Activated T-cell treated with anti-CD3 and anti-CD28 coated beads, Interleukin-2, amount 50 U/mL, for 48 hours (primary cell): Measurements from ENCODE around the gene DPH1.
"Not testable (repeated sequence)": the region's sequence is repeated elsewhere in the genome, so short reads cannot be mapped to it uniquely, and the experiment has no call there.

Experiments used
- DNase-seq, 2 experiments: peaks; one replicate each; pipeline ENCODE4 v3.0.0-alpha.2; 2020

The DPH1 gene

DNA sequence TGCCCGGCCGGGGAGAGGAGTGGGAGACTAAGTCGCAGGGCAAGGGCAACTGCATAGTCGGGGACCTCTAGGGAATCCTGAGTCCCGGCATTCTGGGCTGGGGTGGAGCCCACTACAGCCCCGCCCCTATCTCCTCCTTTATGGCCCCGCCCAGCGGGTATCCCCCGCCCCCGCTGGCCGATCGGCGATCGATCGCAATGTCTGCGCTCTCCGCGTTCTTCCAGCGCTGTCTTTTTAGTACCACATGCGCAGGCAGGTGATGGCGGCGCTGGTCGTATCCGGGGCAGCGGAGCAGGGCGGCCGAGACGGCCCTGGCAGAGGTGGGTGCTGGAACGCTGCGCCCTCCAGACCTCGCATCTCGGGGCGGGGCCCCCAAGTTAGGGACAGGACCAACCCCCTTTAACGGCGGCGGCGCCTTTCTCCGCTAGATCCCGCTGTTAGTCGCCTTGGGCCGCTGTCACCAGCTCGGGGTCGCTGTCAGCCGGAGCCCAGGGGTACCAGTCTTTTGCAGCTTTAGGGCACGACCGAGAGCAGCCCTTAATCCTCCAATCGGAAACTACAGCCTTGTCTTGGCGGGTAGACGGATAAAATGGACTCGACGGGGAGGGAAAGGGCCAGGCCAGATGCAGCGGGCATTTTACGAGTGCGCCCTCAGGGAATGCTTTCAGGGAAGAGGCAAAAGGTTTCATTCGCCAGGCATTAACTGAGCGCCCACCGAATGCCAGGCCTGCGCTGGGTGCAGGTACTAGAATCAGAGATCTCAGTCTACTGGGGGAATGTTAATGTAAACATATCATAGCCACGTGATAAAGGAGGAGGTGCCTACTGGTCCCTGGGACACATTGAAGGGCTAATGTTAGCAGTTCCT, at the start of gene DPH1:
Gene DPH1, plus strand, starts transcription at position 243 of the 868 bp plus-strand sequence. Its CDS starts 17 bp downstream, at position 260.
- DNase-seq, result peak; percentile 90 to 92

DNA sequence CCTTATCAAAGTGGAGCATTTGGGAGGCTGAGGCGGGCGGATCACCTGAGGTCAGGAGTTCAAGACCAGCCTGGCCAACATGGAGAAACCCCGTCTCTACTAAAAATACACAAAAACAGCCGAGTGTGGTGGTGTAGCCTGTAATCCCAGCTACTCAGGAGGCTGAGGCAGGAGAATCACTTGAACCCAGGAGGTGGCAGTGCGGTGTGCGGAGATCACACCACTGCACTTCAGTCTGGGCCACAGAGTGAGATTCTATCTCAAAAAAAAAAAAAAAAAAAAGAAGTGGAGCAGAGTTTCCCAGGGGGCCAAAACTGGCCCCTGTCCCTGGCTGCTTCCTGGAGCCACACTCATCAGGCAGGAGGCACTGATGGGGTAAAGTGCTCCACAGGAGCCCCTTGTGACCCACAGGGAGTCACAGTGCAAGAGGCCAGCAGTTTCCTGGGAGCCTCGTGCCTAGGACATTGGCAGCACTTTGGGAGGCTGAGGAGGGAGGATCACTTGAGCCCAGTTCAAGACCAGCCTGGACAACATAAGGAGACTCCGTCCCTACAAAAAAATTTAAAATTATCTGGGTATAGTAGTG, 49.2 kb upstream of the DPH1 start:
- no peak for DNase-seq

DNA sequence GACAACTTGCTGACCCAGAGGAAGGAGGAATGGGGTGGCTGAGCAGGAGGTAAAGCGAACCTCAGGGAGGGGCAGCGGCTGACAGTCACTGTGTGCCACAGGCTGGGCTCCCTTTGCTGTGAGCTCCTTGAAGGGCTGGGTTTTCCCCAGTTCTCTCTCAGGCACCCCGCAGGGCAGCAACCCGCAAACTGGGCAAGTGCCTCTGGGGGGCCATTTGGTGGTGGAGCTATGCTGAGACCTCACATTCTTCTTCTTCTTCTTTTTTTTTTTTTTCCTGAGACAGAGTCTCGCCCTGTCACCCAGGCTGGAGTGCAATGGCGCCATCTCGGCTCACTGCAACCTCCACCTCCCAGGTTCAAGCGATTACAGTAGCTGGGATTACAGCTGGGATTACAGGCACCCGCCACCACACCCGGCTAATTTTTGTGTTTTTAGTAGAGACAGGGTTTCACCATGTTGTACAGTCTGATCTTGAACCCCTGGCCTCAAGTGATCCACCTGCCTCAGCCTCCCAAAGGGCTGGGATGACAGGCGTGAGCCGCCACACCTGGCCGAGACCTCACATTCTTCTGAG, 47.1 kb upstream of the DPH1 start:
- DNase-seq, result not testable (repeated sequence)

DNA sequence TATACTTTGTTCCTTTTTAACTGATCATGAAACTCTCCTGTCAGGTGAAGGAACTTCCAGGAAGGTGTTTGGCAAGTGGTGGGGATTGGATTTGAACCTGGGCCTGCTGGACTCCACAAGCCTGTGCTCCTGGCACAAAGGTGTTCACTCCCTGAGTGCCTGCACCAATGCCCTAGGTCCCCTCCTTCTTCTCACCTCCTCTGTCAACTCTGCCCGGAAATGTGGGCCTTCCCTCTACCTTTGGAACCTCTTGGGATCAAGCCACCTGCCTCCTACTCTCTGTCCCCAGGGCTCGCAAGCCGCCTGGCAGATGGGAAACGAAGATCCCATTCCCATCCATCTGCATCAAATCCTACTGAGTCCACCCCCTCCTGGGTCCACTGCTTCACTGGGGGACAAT, 44.9 kb upstream of the DPH1 start:
- DNase-seq, result no peak

DNA sequence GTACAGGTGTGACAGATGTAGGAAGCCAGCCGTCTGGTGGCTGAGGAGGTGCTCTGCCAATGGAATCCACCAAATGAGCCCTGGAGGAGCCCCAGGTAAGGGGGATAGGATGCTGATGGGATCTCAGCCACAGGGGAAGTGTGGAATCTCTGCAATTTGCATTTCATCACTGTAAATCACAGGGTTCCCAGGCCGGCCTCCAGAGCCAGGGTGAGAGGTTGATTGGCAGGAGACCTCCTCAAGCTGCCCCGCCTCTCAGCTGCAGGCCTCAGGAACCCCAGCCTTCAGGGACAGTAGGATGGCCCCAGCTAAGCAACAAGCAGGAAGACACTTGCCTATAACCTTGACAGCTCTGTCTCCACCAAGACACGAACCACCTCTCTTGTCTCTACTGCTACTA, 44.3 kb upstream of the DPH1 start:
- no peak for DNase-seq

DNA sequence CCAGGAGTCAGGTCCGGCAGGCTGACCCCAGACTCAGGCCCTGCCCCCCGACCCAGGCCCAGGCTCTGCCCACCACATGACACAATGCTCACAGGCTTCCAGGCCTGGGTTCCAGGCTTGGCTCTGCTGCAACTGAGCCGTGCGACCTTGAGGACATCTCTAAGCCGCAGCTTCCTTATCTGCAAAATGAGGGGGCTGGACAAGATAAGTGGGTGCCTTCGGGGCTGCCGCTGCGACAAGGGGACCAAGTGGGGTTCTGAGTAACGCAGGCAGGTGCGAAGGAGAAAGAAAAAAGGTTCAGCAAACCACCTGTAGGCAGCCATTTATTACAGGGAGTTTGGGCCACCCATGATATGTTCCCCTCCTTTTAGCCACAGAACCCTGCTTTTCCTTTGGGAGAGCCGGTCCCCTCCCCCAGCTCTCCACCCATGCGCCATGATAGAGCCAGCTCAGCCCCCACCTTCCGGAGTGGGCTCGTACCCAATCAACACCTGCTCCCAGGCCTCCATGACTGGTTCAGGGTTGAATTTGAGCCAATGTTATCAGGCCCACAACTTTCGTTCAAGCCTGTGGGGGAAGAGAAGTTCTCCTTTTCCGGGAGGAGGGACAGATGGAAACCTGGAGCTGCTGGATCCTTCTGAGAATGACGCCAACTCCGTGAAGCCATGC, 43.0 kb upstream of the DPH1 start:
- DNase-seq, result no peak

DNA sequence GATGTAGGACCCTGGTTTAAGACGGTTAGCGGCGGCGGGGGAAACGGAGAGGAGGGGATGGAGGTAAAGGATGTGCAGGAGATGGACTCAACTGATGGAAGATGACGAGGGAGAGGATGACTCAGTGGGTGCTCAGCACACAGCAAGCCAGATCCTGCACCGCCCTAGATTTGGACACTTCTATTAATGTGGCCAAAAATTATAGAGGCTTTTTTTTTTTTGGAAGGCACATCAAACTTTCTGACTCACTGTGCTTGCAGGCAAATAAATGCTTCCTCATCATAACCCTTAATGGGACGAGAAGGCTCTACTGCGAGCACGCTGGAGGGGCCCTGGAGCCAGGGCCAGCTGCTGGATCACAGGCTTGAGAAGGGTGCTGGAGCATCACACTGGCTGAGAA, 40.8 kb upstream of the DPH1 start:
- no peak for DNase-seq

DNA sequence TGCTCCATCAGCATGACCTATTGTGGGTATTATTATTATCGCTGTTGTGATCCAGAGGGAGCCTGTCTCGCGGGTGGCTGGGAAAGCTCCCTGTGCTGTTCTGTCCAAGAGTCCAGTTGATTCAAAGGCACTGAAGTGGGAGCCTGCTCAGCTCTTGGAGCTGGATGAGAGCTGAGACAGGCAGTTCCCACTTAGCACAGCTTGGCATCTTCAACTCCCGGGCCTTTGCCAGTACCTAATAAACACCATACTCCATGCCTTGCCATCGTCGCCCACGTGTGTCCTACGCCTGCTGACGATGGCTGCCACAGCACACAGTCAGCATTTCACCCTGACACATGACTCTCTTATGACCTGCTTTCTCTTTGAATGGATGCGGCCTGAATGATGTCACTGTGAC, 37.4 kb upstream of the DPH1 start:
- DNase-seq, result no peak

DNA sequence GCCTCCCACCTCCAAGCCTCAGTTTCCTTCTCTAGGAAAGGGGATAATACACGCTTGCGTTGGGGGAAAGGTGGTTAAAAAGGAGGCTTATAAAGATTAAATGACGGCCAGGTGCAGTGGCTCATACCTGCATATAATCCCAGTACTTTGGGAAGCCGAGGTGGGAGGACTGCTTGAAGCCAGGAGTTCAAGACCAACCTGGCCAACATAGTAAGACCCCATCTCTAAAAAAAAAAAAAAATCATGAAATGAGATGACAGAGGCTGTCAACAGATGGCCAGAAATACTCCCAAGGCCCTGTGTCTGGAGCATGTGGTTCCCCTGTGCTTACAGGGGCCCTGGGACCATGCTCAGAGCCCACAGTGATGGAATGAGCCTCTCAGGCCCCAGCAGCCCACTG, 35.2 kb upstream of the DPH1 start:
- DNase-seq, result no peak

DNA sequence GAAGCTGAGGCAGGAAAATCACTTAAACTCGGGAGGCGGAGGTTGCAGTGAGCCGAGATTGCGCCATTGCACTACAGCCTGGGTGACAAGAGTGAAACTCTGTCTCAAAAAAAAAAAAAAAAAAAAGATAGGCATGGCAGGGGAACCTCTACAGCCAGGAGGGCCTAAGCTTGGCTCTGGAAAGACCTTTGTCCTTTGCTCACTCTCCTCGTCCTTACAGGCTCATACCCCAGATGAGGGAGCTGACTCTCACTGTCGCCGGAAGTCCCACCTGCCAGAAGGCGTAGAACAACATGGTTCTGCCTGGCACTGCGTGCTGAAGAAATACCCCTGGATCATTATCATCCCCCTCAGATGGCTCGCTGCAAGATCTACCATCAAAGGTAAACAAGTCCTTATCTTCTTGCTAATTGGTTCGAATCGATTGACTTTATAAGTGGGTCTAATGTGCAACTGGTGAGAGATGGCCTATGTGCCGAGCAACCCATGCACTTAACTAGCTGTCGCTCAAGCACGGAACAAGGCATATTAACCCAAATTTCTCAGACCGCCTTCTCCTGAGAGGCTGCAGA, 34.5 kb upstream of the DPH1 start:
- no peak for DNase-seq

DNA sequence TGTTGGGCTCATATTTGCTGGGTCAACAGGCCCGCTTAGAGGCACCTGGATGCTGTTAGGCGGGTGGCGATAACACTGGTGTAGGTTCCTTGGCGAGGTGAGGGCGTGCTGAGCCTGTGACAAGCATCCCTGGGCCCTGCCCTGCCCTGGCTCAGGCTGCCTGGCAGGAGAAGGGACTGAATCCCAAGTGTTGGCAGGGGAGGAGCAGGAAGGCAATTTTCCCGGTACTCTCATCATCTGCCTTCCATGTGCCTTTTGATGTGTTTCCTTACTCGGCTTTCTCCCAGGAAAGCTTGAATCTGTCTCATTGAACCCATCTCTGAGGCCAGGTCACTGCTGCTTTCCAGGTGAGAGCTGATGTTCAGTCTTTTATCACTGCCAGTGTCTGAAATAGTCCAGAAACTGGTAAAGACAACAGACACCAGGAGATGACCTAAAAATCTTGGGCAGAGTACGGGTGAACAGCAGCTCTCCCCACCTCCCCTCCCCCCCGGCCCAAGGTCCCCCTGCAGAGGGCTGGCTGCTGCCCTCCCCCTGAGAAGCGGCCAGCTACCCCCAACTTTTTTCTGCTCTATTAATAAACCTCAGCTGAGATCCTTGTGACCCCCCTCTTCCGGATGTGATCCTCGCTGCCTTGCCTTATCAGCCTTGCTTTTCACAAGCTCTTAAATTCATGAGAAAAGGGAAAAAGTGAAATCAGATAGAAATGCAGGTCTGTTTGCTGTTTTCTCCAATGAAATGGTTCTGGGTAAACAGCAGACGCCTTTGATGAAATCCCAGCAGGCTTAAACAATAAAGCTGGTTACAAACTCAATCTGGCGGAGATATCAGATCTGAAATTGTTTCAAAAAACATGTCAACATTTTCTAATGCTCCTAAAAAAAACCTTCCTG, 33.8 kb upstream of the DPH1 start:
- DNase-seq, result no peak

DNA sequence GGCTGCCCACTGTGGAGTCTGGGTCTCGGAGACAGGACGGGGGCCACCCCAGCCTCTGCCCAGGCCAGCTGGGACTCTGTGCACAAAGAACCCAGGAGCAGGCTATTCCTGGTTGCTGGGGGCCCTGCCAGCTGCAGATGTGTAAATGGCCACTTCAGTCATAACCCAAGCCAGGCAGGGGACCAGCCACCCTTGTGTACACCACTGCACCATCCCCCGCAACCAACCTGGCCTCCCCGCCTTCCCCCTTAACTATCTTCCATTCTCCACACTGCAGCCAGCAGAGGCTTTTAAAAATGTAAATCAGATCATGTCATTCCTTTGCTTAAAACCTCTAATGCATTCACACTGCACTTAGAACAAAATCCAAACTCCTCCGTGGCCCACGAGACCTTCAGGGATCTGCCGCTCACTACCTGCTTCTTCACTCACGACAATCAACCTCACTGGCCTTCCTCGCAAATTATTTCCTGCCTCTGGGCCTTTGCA, 33.1 kb upstream of the DPH1 start:
- no peak for DNase-seq

DNA sequence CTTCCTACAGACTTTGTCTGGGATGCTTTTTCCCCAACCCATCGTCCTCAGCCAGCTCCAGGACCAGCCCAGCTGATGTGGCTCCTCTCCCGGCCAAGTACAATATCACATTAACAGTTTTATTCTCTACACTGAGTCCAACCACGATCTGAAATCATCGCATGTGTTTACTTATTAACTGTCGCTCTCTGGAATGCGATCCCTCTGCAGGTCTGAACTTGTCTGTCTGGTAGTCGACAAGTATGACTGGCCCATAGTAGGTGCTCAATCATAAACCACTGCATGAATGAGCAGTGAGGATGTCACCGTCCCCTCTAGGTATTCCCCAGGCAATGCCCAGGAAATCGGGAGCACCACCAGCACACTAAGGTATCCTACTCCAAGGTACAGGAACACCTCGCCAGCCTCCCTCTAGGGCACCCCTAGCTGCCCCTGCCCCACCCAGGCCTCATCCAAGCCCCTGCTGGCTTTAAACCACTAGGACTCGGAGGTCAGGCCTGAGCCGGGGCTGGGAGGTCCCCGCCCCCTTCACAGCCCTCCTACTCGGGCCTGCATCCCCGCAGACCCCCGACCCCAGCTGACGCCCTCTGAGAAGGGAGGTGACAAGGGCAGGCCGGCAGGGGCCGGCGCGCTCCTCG, 32.5 kb upstream of the DPH1 start:
- no peak for DNase-seq

DNA sequence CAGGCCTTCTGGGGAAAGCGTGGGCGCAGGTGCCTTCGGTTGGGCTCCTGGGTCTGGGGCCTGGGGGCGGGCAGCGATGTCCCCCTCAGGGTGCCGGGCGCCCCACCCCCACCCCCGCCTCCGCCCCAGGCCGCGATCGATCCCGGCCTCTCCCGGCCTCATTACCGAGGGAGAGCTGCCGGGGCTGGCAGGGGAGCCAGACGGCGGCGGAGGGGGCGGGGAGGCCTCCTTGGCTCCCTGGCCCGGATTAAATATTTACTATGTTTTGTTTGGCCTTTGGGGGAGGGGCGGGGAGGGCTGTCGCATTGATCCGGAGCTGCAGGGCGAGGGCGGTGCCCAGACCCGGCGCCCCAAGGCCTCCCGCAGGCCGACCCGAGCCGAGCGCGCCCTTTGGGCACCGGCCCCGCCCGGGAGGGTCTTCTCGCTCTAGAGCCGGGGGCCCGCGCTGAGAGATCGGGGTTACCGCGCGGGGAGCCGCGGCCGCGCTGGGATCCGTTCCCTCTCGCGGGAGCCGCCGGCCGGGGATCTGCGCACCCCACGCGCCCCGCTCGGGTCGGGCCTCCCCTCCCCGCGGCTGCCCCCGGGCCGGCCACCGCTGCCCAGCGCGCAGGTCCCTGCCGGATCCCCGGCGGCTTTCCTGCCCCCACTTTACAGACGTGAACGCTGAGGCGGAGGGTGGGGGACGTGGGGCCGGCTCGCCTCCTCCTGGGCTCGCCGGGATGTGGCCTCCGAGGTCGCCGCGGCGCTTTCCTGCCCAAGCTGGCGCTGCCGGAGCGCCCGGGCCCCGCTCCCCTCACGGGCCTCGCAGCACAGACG, 31.8 kb upstream of the DPH1 start:
- peak in 1 of 2 experiments; percentile 29 for DNase-seq

DNA sequence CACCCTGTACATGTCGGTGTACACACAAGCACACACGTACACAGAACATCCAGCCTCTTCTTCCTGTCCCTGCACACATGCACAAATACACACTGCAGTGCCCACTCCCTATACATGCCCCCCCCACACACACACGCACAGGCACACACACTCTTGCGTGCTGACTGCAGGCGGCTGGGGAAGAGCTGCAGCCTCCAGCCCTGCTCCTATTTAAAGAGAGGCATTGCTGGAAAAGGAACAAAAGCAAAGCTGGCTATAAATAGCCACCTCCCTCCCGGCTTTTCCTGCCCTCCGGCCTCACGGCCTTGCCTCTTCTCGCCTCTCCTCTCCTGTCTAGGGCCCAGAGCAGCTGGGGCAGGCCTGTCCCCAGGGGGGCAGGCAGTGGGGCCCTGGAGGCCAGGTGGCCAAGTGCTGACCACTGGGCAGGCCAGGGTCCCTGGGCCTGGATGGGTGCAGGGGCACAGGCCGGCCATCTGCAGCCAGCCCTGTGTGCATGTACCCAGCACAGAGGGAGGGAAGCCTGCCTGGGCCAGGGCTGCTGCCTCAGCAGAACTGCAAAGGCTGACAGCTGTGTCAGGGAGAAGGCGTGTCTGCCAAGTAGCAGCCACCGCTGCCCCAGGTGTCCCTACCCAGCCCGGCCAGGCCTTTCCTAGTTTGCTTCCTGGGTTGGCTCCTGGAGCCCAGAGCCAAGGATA, 30.2 kb upstream of the DPH1 start:
- DNase-seq, result no peak

DNA sequence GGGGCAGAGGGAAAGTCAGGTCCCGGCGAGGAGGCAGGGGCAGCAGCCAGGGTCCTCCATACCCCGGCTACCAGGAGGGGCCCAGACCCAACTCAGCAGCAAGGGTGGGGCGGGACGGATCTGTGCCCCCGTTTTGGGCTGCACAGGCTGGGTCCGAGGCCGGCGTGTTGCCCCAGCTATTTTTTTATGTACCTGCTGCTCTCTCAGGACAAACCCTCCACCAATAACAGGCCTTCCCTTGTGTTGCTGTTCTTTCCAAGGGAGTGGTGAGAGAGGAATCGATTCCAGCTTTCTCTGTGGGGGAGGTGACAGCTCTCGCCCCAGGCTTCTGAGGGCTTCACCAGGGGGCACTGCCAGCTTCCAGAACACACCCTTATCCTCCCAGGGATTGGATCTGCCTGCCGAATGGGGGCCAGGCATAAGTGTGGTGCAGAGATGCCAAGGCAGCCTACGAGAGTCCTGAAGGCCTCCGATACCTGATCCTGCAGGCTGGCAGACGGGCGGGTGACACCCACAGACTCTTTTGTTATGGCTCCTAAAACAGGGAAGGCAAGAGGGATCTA, 27.1 kb upstream of the DPH1 start:
- DNase-seq, result no peak

DNA sequence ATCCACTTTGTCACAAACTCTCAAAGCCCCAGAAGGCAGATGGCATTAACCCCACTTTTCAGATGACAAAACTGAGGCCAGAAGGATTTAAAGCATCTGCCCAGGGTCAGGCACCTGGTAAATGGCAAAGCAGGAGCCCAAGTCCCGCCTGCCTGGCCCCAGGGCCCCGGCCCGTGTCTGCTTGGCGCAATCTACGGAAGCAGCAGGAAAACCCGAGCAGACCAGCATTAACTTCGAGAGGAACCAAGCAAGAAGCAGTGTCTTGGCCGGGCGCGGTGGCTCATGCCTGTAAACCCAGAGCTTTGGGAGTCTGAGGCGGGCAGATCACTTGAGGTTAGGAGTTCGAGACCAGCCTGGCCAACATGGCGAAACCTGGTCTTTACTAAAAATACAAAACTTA, 26.4 kb upstream of the DPH1 start:
- DNase-seq, result no peak

DNA sequence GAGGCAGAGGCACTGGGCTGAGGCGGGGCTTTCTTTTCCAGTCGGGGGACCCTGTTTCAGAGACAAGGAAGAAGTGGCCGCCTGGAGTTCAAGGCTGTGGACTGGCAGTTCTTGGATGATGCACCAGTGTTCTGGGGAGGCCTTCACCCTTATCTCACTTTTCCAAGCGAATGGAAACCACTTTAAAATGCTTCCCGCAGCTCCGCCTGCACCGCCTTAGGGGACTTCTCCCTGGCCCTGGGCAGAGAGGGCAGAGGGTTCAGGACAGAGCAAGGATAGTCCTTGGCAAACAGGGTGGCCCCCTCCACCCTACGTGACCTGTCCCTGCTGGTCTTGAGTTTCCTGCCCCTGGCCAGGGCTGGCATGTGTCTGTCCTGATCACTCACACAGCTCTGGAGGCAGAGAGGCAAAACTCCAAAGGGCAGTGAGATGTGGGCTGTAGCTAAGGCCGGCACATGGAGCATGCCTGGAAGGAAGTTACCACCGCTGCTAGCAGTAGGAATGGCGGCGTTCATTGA, 25.5 kb upstream of the DPH1 start:
- DNase-seq, result no peak
